ENCODE data around the gene BATF. TPM values are rescaled to one million over a fixed set of nuclear protein-coding genes. Genes with fewer than 3 reads are reported as not detected.

The BATF gene
- total RNA-seq, 4 donors from 2014 or later: 2.7 TPM; not detected in 2

DNA sequence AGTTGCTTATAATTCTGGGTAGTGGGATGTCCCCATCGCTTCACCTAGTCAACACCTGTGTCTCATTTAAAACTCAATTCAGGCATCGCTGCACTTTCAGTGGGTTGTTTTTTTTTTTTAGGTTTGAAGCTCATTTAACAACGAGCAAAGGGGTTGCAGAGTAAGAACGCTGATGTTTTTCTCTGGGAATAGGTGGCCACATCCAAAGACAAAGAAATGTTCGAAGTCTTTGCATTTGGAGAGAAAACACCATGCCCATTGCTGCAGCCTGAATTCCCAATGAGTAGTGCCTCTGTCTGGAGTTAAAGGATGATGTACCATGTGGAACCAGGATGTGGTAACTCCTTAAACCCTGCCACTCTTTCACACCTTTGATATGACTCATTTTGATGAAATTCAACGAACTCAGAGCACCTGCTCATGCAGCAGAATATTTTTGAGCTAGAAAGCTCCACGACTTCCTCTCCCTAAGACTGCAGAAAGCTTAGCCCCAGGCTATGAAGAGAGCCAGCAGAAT is 35.1 kb upstream of the BATF start:
- no peaks in the 10 kb centered on the region for H3K4me1 ChIP-seq
- no peak overlapping the region for H3K27ac ChIP-seq
- 72 to 74% methylated on average over 4 to 7 of the region's 7 CpGs for WGBS, 2 donors (ENCODE audit: low coverage in 1 of 2)
- in situ Hi-C loops (cut with MboI; ENCODE audit: low pct_ligation_motif_present in 1 of 4, low pct_unique_long_range_greater_than_20kb in 1 of 4, low sequenced_read_pairs in 3 of 4): loop anchor here (5.0 to 25.0 kb wide), 4 partner anchors 182 to 375 kb away; partner anchors contain the start of gene NEK9 (in 2 of the 4)
- DNase-seq: no peak
- H3K4me3 ChIP-seq: no peak overlapping the region
- no peaks in the 10 kb centered on the region for H3K36me3 ChIP-seq
- H3K27me3 ChIP-seq: no peaks in the 10 kb centered on the region
- TF ChIP-seq POLR2A (IDR thresholded peaks at IDR 0.05) (no peak), POLR2AphosphoS5 (IDR thresholded peaks at IDR 0.05) (no peak), EP300 (IDR thresholded peaks at IDR 0.05; ENCODE audit: low read depth) (no peak)
- TF ChIP-seq, protein P1, sequence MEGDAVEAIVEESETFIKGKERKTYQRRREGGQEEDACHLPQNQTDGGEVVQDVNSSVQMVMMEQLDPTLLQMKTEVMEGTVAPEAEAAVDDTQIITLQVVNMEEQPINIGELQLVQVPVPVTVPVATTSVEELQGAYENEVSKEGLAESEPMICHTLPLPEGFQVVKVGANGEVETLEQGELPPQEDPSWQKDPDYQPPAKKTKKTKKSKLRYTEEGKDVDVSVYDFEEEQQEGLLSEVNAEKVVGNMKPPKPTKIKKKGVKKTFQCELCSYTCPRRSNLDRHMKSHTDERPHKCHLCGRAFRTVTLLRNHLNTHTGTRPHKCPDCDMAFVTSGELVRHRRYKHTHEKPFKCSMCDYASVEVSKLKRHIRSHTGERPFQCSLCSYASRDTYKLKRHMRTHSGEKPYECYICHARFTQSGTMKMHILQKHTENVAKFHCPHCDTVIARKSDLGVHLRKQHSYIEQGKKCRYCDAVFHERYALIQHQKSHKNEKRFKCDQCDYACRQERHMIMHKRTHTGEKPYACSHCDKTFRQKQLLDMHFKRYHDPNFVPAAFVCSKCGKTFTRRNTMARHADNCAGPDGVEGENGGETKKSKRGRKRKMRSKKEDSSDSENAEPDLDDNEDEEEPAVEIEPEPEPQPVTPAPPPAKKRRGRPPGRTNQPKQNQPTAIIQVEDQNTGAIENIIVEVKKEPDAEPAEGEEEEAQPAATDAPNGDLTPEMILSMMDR (IDR thresholded peaks at IDR 0.05): no peak
- intact Hi-C loops (cut with DNase I; ENCODE audit: low total_unique reads): no loop called here
- H3K9me3 ChIP-seq: no peaks in the 10 kb centered on the region

DNA sequence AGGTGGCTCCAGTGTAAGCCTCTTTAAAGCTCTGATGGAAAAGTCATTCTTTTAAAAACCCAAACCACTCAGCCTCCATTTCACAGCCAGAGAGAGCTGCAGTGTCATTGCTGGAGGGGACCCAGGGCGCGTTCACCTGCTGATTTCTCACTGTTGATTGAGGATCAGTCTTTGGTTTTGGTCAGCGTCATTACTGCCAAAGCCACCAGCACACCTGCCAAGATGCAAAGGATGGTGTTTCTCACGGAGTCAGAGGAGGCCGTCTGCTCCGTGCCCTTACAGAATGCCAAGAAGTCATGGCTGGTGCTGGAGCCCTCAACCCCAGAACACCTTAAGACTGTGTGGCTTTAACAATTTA is 32.8 kb upstream of the BATF start:
- Histone ChIP-seq H3K9me3 (no peaks in the 10 kb centered on the region), H3K27ac (no peak overlapping the region), H3K27me3 (no peaks in the 10 kb centered on the region), H3K4me3 (no peak overlapping the region), H3K4me1 (no peaks in the 10 kb centered on the region), H3K36me3 (no peaks in the 10 kb centered on the region)
- WGBS, 2 donors (ENCODE audit: low coverage in 1 of 2): 82% methylated on average over 6 of the region's 6 CpGs; no CpG with 5 or more reads in 1 of the 2 donors
- intact Hi-C loops (cut with DNase I; ENCODE audit: low total_unique reads) (no loop called here), in situ Hi-C loops (cut with MboI; ENCODE audit: low pct_ligation_motif_present in 1 of 4, low pct_unique_long_range_greater_than_20kb in 1 of 4, low sequenced_read_pairs in 3 of 4) (loop anchor here (5.0 to 25.0 kb wide), 4 partner anchors 185 to 377 kb away; partner anchors contain the start of gene NEK9 (in 2 of the 4))
- no peak for DNase-seq
- TF ChIP-seq EP300 (IDR thresholded peaks at IDR 0.05; ENCODE audit: low read depth) (no peak), POLR2A (IDR thresholded peaks at IDR 0.05) (no peak), POLR2AphosphoS5 (IDR thresholded peaks at IDR 0.05) (no peak)
- TF ChIP-seq, protein P1 (IDR thresholded peaks at IDR 0.05): no peak

DNA sequence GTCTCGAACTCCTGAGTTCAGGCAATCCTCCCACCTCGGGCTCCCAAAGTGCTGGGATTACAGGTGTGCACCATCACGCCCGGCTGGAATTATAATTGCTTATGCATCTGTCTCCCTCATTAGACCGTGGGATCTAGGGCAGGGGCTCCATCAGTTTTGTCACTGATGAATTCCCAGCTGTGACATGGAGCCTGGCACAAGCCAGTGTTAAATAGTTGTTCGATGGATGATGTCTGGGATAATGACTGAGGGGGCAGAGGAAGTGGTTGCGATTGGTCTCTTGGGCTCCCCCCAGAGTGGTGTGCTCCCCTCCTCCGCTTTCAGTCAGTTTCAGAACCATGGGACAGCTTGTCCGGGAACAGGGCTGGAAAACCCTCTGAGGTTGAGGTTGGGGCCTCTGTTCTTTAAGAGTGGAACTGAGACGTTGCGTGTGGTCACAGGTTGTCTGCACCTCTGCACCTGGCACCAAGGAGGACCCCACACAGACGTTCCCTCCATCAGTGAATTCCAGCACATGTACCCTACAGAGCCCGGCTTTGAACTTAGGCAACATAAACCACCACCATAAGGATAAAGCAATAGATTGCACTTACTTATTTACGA is 30.8 kb upstream of the BATF start:
- Histone ChIP-seq H3K27me3 (no peaks in the 10 kb centered on the region), H3K4me1 (no peaks in the 10 kb centered on the region), H3K9me3 (no peaks in the 10 kb centered on the region), H3K36me3 (no peaks in the 10 kb centered on the region), H3K4me3 (no peak overlapping the region), H3K27ac (no peak overlapping the region)
- no peak for DNase-seq
- intact Hi-C loops (cut with DNase I; ENCODE audit: low total_unique reads): no loop called here
- TF ChIP-seq POLR2A (IDR thresholded peaks at IDR 0.05): no peak
- WGBS, 2 donors (ENCODE audit: low coverage in 1 of 2): 68 to 89% methylated on average over 1 to 13 of the region's 14 CpGs
- in situ Hi-C loops (cut with MboI; ENCODE audit: low pct_ligation_motif_present in 1 of 4, low pct_unique_long_range_greater_than_20kb in 1 of 4, low sequenced_read_pairs in 3 of 4): loop anchor here (5.0 to 25.0 kb wide), 3 partner anchors 184 to 379 kb away; partner anchors contain the start of gene NEK9 (in 2 of the 4)

DNA sequence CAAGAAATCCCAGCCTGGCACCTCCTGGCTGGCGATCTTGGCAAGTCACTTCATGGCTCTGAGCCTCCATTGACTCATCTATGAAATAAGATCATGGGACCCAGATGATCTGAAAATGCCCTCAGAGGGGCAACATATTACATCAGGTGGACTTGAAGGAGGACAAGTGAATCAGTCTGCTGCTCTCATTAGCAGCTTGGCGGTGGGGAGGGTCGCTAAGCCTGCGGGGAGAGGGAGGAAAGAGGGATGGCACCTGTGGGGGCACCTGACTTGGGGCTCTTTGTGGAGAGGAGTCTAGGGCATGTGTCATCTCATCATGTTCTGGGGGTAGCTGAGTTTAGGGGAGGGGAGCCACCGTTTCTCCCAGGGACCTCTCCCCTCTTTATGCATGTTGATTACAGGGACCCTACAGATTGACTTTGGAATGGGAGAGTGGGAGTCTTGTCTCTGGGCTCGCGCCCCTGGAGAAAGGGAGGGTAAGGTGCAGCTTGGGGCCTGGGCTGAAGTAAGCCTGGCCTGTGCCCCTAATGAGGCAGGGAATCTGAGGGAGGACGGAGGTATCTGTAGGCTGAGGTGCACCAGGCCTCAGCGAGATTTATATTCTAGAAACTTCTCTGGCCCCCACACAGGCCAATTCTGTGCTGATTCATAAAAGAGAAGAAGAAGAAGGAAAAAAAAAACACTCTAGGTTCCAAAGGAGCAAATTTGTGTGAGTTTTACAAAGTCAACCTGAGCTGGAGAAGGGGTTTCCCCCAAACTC is 29.3 kb upstream of the BATF start:
- Histone ChIP-seq H3K27ac (no peak overlapping the region), H3K4me3 (no peak overlapping the region), H3K27me3 (no peaks in the 10 kb centered on the region), H3K9me3 (no peaks in the 10 kb centered on the region), H3K4me1 (no peaks in the 10 kb centered on the region), H3K36me3 (no peaks in the 10 kb centered on the region)
- intact Hi-C loops (cut with DNase I; ENCODE audit: low total_unique reads): loop anchor here (2.0 kb wide), 1 partner anchor 188 kb away; no protein-coding TSS in a partner anchor
- TF ChIP-seq, protein P1 (IDR thresholded peaks at IDR 0.05): no peak
- TF ChIP-seq POLR2AphosphoS5 (IDR thresholded peaks at IDR 0.05) (no peak), EP300 (IDR thresholded peaks at IDR 0.05; ENCODE audit: low read depth) (no peak), POLR2A (IDR thresholded peaks at IDR 0.05) (no peak)
- DNase-seq: no peak
- 88 to 100% methylated on average over 1 to 9 of the region's 9 CpGs for WGBS, 2 donors (ENCODE audit: low coverage in 1 of 2)
- in situ Hi-C loops (cut with MboI; ENCODE audit: low pct_ligation_motif_present in 1 of 4, low pct_unique_long_range_greater_than_20kb in 1 of 4, low sequenced_read_pairs in 3 of 4): loop anchor here (5.0 to 25.0 kb wide), 3 partner anchors 186 to 381 kb away; partner anchors contain the start of gene NEK9 (in 2 of the 4)

All from transverse colon (tissue), 4 donors.